Gastrocnemius medialis (tissue), 4 donors: ENCODE data around the gene CYP19A1. TPM values are rescaled to one million over a fixed set of nuclear protein-coding genes. Genes with fewer than 3 reads are reported as not detected.

Experiments
- ATAC-seq, 2 donors: fragments of 150-250 bp; one replicate each; pipeline ENCODE4 v1.9.1; 2016
- DNase-seq, 2 donors: peaks; one replicate each; pipeline ENCODE4 v3.0.0-alpha.2; 2019
- H3K27ac ChIP-seq, 4 donors: fragments of 200-600 bp; sonication (generic); 1 replicate in 1 of 4; 2 replicates in 3 of 4; pipeline ENCODE4 v1.5.1; 2016 to 2018; ENCODE audit warnings: mild to moderate bottlenecking in 2 of 4, moderate library complexity in 1 of 4
- H3K27me3 ChIP-seq, 3 donors: fragments of 200-600 bp; sonication (generic) in 2 of 3; 1 replicate in 1 of 3; 2 replicates in 2 of 3; pipeline versions ENCODE4 v1.5.1 to v1.6.0; 2016 to 2019; ENCODE audit warnings: mild to moderate bottlenecking in 1 of 3, moderate library complexity in 1 of 3
- H3K36me3 ChIP-seq, 2 donors: fragments of 200-600 bp; sonication (generic) in 1 of 2; one replicate each; pipeline ENCODE4 v1.5.1; 2017 to 2018
- H3K4me1 ChIP-seq, 2 donors: fragments of 200-600 bp; sonication (generic) in 1 of 2; one replicate each; pipeline ENCODE4 v1.5.1; 2016 to 2017; ENCODE audit warnings: mild to moderate bottlenecking in 2 of 2
- H3K4me3 ChIP-seq, 4 donors: fragments of 200-600 bp; sonication (generic) in 3 of 4; 1 replicate in 1 of 4; 2 replicates in 3 of 4; pipeline ENCODE4 v1.5.1; 2016 to 2019; ENCODE audit warnings: mild to moderate bottlenecking in 2 of 4
- H3K9me3 ChIP-seq, 3 donors: fragments of 200-600 bp; sonication (generic) in 2 of 3; 1 replicate in 1 of 3; 2 replicates in 2 of 3; pipeline ENCODE4 v1.5.1; 2016 to 2019
- POLR2A ChIP-seq, 2 donors: fragments of 450-650 bp; IDR thresholded peaks; one replicate each; pipeline ENCODE4 v1.6.1; 2017; ENCODE audit warnings: antibody characterized with exemption in 2 of 2, mild to moderate bottlenecking in 2 of 2, moderate library complexity in 2 of 2
- in situ Hi-C, 4 donors: fragments of 200-750 bp; cut with MboI; loops; one replicate each; pipeline versions ENCODE4 v1.15.0 to v1.8.0; 2017; ENCODE audit warnings: low sequenced_read_pairs in 4 of 4
- intact Hi-C: fragments of 100-400 bp; cut with DNase I; formaldehyde crosslinking; loops from one replicate; pipeline ENCODE4 v1.15.1; 2023; ENCODE audit warnings: low total_unique reads
- total RNA-seq, 4 donors: library from RNA; depleted of rRNA; stranded (reverse); fragments of >200 nt; gene quantifications; one replicate each; pipeline versions ENCODE4 v1.1.0 to v1.2.3, GENCODE V29; 2016
- TF ChIP-seq, protein P1 (sequence below), 5 experiments: fragments of 450-650 bp in 3 of 5; fragments of 200-600 bp in 2 of 5; sonication (generic) in 2 of 5; IDR thresholded peaks in 4 of 5; conservative IDR thresholded peaks in 1 of 5; 1 replicate in 4 of 5; 2 replicates in 1 of 5; pipeline ENCODE4 v1.5.1; 2016 to 2019; ENCODE audit warnings: antibody characterized with exemption in 5 of 5, mild to moderate bottlenecking in 3 of 5, moderate library complexity in 3 of 5

Gene CYP19A1
- total RNA-seq, 4 donors from 2014 or later = 0.68 to 0.75 (median 0.71) TPM; not detected in 1

DNA sequence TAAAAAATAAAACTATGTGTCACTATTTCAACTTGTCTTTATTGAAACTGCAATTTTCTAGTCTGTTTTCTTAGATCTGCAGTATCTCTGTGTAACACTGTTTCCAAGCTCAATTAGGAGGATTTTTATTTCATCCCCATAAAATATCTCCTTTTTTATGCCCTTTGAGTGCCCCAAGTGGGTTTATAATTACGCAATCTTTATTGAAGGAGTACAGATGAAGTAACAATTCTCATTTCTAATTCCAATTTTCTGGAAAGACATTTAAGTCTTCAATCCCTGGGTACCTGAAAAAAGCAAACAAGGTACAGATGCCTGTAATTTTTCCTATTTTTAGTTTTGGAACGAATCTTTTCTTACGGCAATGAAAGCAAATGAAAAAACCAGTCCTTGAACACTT, 61.3 kb downstream of the CYP19A1 start:
- no peaks in the 10 kb centered on the region for H3K9me3 ChIP-seq
- H3K4me3 ChIP-seq = no peak overlapping the region
- ATAC-seq = no peak
- no peak overlapping the region for H3K27ac ChIP-seq
- TF ChIP-seq POLR2A (IDR thresholded peaks at IDR 0.05) = no peak
- DNase-seq = no peak
- H3K36me3 ChIP-seq = no peaks in the 10 kb centered on the region
- no peaks in the 10 kb centered on the region for H3K27me3 ChIP-seq
- intact Hi-C loops = no loop called here
- no peaks in the 10 kb centered on the region for H3K4me1 ChIP-seq
- in situ Hi-C loops = loop anchor here in 1 of 4 donors (25.0 kb wide), 1 partner anchor 110 kb away; no protein-coding TSS in a partner anchor

DNA sequence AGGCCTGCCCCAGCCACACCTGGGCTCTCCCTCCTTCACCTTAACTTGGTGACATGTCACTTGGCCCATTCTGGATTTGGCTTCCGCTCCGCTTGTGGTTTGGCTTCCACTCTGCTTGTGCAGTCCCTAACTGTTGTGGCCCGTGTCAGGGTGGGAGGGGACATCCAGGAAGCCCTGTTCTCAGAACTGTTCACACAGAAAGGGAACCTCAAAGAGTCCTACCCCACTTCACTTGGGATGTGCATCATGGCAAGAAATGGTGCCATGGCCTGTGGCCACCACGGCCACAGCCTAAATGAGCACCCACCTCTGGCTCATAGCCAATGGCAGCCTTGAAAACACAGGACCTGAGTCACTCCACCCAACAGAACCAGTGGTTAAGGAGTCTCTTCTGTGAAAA, 63.4 kb downstream of the CYP19A1 start:
- H3K9me3 ChIP-seq = no peaks in the 10 kb centered on the region
- no peaks in the 10 kb centered on the region for H3K4me1 ChIP-seq
- H3K27me3 ChIP-seq = no peaks in the 10 kb centered on the region
- no peak overlapping the region for H3K4me3 ChIP-seq
- no peak for TF ChIP-seq POLR2A (IDR thresholded peaks at IDR 0.05)
- TF ChIP-seq, protein P1, sequence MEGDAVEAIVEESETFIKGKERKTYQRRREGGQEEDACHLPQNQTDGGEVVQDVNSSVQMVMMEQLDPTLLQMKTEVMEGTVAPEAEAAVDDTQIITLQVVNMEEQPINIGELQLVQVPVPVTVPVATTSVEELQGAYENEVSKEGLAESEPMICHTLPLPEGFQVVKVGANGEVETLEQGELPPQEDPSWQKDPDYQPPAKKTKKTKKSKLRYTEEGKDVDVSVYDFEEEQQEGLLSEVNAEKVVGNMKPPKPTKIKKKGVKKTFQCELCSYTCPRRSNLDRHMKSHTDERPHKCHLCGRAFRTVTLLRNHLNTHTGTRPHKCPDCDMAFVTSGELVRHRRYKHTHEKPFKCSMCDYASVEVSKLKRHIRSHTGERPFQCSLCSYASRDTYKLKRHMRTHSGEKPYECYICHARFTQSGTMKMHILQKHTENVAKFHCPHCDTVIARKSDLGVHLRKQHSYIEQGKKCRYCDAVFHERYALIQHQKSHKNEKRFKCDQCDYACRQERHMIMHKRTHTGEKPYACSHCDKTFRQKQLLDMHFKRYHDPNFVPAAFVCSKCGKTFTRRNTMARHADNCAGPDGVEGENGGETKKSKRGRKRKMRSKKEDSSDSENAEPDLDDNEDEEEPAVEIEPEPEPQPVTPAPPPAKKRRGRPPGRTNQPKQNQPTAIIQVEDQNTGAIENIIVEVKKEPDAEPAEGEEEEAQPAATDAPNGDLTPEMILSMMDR (IDR thresholded peaks at IDR 0.05 in 4 of 5, conservative IDR thresholded peaks at IDR 0.05 in 1 of 5) = no peak
- H3K36me3 ChIP-seq = no peaks in the 10 kb centered on the region
- no peak overlapping the region for H3K27ac ChIP-seq
- intact Hi-C loops (no loop called here), in situ Hi-C loops (loop anchor here in 1 of 4 donors (25.0 kb wide), 1 partner anchor 112 kb away; no protein-coding TSS in a partner anchor)
- ATAC-seq = no peak
- no peak for DNase-seq

DNA sequence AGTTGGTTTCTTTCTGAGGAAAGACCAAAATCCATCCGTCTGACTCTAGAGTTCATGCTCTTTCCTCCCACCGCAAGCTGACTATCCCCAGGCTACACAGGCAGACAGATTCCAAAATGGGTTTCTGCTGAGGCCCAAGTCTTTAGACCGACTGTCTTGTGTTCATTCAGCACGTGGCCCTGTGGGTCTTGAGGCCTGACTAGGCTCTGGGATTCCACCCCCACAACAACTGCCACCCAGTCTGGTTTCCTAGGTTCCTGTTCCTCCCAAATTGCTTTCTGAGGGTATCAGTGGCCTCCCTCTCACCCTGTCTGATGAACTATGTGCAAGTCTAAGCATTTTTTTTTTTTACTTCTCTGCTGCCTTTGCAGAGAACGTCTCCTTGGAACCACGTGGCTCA, 67.7 kb downstream of the CYP19A1 start:
- H3K9me3 ChIP-seq = no peaks in the 10 kb centered on the region
- peaks cover 7 to 18% (median 10%) of the 10 kb centered on the region in 3 donors for H3K27me3 ChIP-seq
- peaks cover 4 to 9% of the 10 kb centered on the region in 2 donors for H3K4me1 ChIP-seq
- DNase-seq = no peak
- no peak overlapping the region for H3K4me3 ChIP-seq
- intact Hi-C loops (no loop called here), in situ Hi-C loops (no loop called here)
- H3K36me3 ChIP-seq = no peaks in the 10 kb centered on the region
- no peak for ATAC-seq
- no peak for TF ChIP-seq POLR2A (IDR thresholded peaks at IDR 0.05)
- TF ChIP-seq, protein P1 (IDR thresholded peaks at IDR 0.05 in 4 of 5, conservative IDR thresholded peaks at IDR 0.05 in 1 of 5) = no peak
- no peak overlapping the region for H3K27ac ChIP-seq

DNA sequence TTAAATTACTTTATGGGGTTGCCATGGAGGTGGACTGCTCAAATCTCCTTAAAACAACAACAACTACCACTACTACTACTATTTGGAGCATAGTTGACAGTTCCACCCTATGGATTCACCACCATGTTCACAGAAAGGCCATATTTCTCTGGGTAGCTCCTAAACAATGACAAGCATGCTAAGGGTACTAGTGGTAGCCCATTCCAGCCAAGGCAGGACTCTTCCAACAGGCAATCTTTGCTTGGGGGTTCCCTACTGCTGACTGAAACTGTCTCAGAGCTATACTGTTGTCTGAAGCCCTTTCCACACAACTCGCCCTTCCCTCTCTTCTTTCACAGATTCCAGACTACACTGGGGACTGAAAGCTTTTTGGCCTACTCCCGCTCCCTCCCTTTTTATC, 68.9 kb downstream of the CYP19A1 start:
- H3K4me1 ChIP-seq = peaks cover 4 to 9% of the 10 kb centered on the region in 2 donors
- no peak for DNase-seq
- H3K9me3 ChIP-seq = no peaks in the 10 kb centered on the region
- intact Hi-C loops (no loop called here), in situ Hi-C loops (no loop called here)
- no peak overlapping the region for H3K4me3 ChIP-seq
- H3K27me3 ChIP-seq = peaks cover 7 to 18% (median 10%) of the 10 kb centered on the region in 3 donors
- H3K36me3 ChIP-seq = no peaks in the 10 kb centered on the region
- TF ChIP-seq, protein P1 (IDR thresholded peaks at IDR 0.05 in 4 of 5, conservative IDR thresholded peaks at IDR 0.05 in 1 of 5) = no peak
- TF ChIP-seq POLR2A (IDR thresholded peaks at IDR 0.05) = no peak
- no peak overlapping the region for H3K27ac ChIP-seq
- no peak for ATAC-seq

DNA sequence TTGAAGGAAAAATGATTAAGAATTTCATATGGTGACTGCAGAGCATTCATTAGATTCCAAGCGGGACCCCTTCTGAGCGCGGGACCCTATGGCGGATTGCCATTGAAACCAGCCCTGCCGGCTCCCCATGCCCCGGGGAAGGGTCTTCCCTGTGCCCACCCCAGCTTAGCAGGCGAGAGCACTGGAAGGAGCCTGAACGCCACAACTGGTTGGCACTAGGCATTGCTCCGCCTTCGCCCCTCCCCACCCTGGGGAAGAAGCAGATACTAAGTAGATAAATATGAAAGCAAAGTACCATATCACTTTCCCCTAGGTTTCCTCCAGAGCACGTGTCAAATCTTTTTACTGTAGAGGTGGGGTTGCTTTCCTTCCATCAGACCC, 70.7 kb downstream of the CYP19A1 start:
- peaks cover 7 to 18% (median 10%) of the 10 kb centered on the region in 3 donors for H3K27me3 ChIP-seq
- intact Hi-C loops (no loop called here), in situ Hi-C loops (no loop called here)
- no peaks in the 10 kb centered on the region for H3K9me3 ChIP-seq
- no peak for TF ChIP-seq POLR2A (IDR thresholded peaks at IDR 0.05)
- TF ChIP-seq, protein P1 (IDR thresholded peaks at IDR 0.05 in 4 of 5, conservative IDR thresholded peaks at IDR 0.05 in 1 of 5) = no peak
- DNase-seq (no peak), ATAC-seq (no peak)
- no peaks in the 10 kb centered on the region for H3K36me3 ChIP-seq
- peak overlapping the region; percentile 43 to 70 (median 62) for H3K4me3 ChIP-seq
- H3K4me1 ChIP-seq = peaks cover 4 to 9% of the 10 kb centered on the region in 2 donors
- H3K27ac ChIP-seq = no peak overlapping the region
